GM19397 (cell line): ENCODE results near the gene POLRMT.
"Not testable (repeated sequence)": the region's sequence is repeated elsewhere in the genome, so short reads cannot be mapped to it uniquely, and the experiment has no call there.

ENCODE experiments used
- ATAC-seq: cut with Tn5 transposase; IDR thresholded peaks from one replicate; pipeline ENCODE4 v1.9.1; 2021; ENCODE audit warnings: mild to moderate bottlenecking, moderate library complexity; ENCODE audit not compliant: unreplicated experiment

POLRMT gene

GRCh38 chr19:595326-596262 lies 37.7 kb downstream of the POLRMT start:
- no peak for ATAC-seq

GRCh38 chr19:594265-594870 lies 39.0 kb downstream of the POLRMT start:
- no peak for ATAC-seq

DNA sequence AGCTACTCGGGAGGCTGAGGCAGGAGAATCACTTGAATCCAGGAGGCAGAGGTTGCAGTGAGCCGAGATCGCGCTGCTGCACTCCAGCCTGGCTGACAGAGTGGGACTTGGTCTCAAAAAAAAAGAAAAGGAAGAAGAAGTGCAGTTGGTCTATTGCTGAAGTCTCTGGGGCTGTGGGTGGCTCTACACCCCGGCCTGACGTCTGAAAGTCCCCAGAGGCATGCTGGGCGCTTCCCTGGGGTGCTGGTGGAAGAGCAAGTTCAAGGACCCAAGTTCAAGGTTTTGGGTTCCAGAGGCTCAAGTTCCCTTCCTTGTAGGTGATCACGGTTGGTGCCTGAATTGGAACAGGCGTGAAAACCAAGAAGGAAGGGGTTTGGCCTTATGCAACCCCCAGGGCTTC lies 39.8 kb downstream of the POLRMT start:
- ATAC-seq, result no peak

DNA sequence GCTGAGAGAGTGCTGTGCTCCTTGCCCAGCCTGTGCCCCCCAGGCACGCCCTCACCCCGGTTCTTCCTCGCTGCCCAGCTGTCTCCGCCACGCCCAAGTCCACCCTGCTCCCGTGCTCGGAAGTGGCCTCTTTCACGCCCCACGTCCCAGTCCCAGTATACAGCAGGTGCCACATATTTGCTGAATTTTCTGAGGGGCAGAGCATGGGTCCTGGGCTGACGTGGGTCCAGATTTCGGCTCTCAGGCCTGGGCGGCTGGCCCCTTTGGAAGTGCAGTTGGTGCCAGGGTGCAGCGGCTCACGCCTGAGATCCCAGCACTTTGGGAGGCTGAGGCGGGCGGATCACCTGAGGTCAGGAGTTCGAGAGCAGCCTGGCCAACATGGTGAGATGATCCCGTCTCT lies 40.3 kb downstream of the POLRMT start:
- no peak for ATAC-seq

DNA sequence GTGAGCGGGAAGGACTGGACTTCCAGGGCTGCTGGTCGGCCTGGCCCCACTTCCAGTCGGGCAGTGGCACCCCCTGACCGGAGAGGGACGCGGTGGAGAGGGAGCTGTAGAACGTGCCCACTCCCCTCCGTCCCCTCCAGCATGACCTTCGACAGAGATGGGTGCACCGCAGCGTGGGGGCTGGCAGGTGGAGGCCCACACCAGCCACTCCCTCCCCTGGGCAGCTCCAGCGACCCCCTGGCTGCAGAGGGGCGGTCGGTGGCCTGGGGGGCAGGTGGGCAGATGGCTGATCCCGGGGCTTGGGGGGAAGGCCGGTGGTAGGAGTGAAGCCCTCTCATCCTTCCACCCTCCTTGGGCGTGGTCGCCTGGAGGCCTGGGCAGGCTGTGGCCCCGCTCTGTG lies 41.2 kb downstream of the POLRMT start:
- ATAC-seq, result no peak

GRCh38 chr19:591099-591958 lies 42.0 kb downstream of the POLRMT start:
- no peak for ATAC-seq

DNA sequence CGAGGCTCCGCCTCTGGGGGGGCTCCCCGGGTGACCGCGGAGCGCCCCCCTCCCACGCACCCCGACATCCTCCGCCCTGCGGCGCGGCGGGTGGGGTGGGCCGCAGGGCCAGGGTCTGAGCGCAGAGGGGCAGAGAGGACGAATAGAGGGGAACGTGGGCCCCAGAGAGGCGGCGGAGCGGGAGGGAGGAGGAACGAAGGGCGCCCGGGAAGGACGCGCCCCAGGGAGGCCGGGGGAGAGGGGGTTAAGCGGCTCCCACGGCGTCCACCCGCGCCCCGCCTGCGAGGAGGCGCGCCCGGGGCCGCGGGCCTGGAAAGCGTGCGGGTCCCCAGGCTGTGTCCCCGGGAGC lies 42.6 kb downstream of the POLRMT start:
- ATAC-seq, result no peak

- ATAC-seq, result no peak
Measured at GRCh38 chr19:590396-590745, 43.0 kb downstream of the POLRMT start.

GRCh38 chr19:589693-590395 lies 43.5 kb downstream of the POLRMT start, which contains the start of gene HCN2:
Gene HCN2, plus strand, starts transcription at chr19:589881. Its CDS starts 65 bp downstream, at chr19:589946.
- no peak for ATAC-seq

DNA sequence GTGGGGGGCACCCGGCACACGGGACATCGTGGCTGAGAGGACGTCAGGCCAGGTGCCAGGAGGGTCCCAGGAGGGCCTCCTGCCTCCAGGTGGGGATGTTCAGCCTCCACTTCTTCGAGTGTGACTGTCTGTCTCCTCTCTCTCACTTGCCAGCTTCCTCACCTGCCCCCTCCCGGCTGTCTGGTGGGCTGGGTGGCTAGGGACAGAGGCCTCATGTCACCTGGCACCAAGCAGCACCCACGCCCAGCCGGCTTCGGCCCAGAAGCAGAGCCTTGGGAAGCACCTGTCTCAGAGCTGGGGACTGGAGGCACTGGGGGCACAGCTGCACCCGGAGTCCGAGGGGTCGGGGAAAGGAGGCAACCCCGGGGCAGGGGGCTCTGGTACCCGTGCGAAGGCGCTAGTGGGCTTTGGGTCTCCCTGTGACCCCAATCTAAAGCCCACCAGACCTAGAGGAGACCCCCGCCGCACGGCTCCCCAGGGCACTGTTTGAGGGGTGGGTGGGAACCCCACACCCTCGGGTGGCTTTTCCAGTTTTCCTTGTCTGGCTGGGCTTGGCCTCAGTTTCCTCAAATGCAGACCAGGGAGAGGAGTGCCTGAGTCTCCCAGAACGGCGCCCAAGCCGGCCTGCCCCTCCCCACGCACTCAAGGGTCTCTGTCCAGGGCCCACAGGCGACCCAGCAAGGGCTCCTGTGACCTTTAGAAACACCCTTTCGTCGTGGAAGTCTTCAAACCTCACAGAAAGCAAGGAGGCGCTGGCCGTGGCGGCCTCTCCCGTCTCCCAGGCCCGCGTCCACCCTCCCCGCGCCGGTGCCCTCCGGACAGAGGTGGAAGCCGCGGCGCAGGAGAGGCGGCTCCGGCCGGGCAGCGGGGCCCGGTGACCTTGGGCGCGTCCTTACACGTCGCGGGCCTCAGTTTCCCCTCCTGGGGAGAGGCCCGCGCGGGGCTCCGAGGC lies 44.3 kb downstream of the POLRMT start:
- ATAC-seq, result no peak

- ATAC-seq, result no peak
Measured at GRCh38 chr19:588093-588740, 45.1 kb downstream of the POLRMT start.

GRCh38 chr19:585551-586110 lies 47.7 kb downstream of the POLRMT start:
- no peak for ATAC-seq

GRCh38 chr19:585146-585545 lies 48.2 kb downstream of the POLRMT start:
- ATAC-seq, result not testable (repeated sequence)

DNA sequence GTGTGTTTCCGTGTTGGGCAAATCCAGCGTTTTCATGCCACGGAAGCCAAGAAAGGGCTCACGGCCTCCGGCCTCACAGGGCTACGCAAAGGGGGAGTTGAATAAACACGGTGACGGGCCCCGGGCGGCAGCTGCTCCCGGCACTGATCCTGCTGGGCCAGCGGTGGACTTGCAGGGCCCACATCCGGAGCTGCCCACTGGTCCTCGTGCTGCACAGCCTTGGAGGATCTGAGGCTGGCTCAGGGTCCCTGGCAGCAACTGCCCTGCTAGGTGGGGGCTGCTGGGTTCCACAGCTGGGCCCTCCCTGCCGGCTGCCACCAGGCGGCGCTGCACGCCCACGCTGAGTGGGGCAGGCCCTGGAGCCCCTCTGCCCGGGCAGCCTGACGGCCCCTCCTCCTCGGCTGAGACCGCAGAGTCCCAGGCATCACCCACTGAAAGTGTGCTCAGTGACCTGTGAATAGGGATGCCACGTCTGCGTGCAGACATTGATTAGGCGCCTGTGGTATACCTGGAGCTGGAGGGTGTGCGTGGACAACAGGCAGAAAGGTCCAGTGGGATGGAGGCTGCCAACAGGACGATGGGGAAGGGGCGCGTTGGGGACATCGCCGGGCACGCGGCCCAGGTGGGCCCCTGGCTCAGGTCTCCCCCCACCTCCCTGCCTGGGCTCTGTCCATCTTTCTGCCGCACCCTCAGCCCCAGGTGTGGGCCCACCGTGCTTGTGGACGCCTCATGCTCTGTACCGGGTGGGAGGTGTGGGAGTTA lies 48.9 kb downstream of the POLRMT start:
- no peak for ATAC-seq

GRCh38 chr19:583968-584239 lies 49.4 kb downstream of the POLRMT start:
- ATAC-seq, result no peak

- ATAC-seq, result no peak
Measured at GRCh38 chr19:583198-583967, 50.0 kb downstream of the POLRMT start.

GRCh38 chr19:582497-583197 lies 50.7 kb downstream of the POLRMT start:
- ATAC-seq, result no peak
